ENCODE data around the gene EVI5L. TPM values are rescaled to one million over a fixed set of nuclear protein-coding genes. Genes with fewer than 3 reads are reported as not detected.
"Not testable (repeated sequence)": the region's sequence is repeated elsewhere in the genome, so short reads cannot be mapped to it uniquely, and the experiment has no call there.

Gene EVI5L
- total RNA-seq, 1 donor from 2014 or later, result 22.9 TPM

GRCh38 chr19:7792281-7792680, 37.7 kb upstream of the EVI5L start:
- no peaks in the 10 kb centered on the region for H3K36me3 ChIP-seq
- no peak overlapping the region for H3K4me3 ChIP-seq
- H3K9me3 ChIP-seq (replicated peaks), result peaks cover 9% of the 10 kb centered on the region
- no peaks in the 10 kb centered on the region for H3K4me1 ChIP-seq
- no peak overlapping the region for H3K27ac ChIP-seq (replicated peaks)
- intact Hi-C loops (cut with micrococcal nuclease), result no loop called here
- DNase-seq, result no peak
- H3K27me3 ChIP-seq (ENCODE audit: low read depth), result peaks cover 76% of the 10 kb centered on the region
- TF ChIP-seq CTCF (IDR thresholded peaks at IDR 0.05; ENCODE audit: borderline replicate concordance), result no peak

- H3K27me3 ChIP-seq (ENCODE audit: low read depth), result peaks cover 76% of the 10 kb centered on the region
- H3K36me3 ChIP-seq; H3K9me3 ChIP-seq (replicated peaks); intact Hi-C loops (cut with micrococcal nuclease); DNase-seq; H3K27ac ChIP-seq (replicated peaks); H3K4me1 ChIP-seq; H3K4me3 ChIP-seq: not testable (repeated sequence)
These were observed 37.3 kb upstream of the EVI5L start for GRCh38 chr19:7792701-7793100.

GRCh38 chr19:7793493-7793892, 36.5 kb upstream of the EVI5L start:
- Histone ChIP-seq H3K27ac (replicated peaks) (no peak overlapping the region), H3K36me3 (no peaks in the 10 kb centered on the region), H3K27me3 (ENCODE audit: low read depth) (peaks cover 76% of the 10 kb centered on the region), H3K9me3 (replicated peaks) (peaks cover 9% of the 10 kb centered on the region), H3K4me1 (no peaks in the 10 kb centered on the region), H3K4me3 (no peak overlapping the region)
- intact Hi-C loops (cut with micrococcal nuclease), result no loop called here
- TF ChIP-seq CTCF (IDR thresholded peaks at IDR 0.05; ENCODE audit: borderline replicate concordance), result no peak
- no peak for DNase-seq

- TF ChIP-seq CTCF (IDR thresholded peaks at IDR 0.05; ENCODE audit: borderline replicate concordance), result no peak
- intact Hi-C loops (cut with micrococcal nuclease), result loop anchor here (5.0 kb wide), 1 partner anchor 228 kb away; no protein-coding TSS in a partner anchor
- no peaks in the 10 kb centered on the region for H3K36me3 ChIP-seq
- DNase-seq, result no peak
- H3K9me3 ChIP-seq (replicated peaks), result peaks cover 12% of the 10 kb centered on the region
- no peak overlapping the region for H3K4me3 ChIP-seq
- H3K27me3 ChIP-seq (ENCODE audit: low read depth), result peaks cover 63% of the 10 kb centered on the region
- peaks cover 5% of the 10 kb centered on the region for H3K4me1 ChIP-seq
- no peak overlapping the region for H3K27ac ChIP-seq (replicated peaks)
These were observed 34.4 kb upstream of the EVI5L start for GRCh38 chr19:7795555-7796161.

GRCh38 chr19:7799640-7800355, 30.2 kb upstream of the EVI5L start:
- peak overlapping the region; percentile 30 for H3K4me3 ChIP-seq
- TF ChIP-seq CTCF (IDR thresholded peaks at IDR 0.05; ENCODE audit: borderline replicate concordance), result peak; percentile 65
- H3K27ac ChIP-seq (replicated peaks), result no peak overlapping the region
- intact Hi-C loops (cut with micrococcal nuclease), result loop anchor here (5.0 kb wide), 1 partner anchor 232 kb away; no protein-coding TSS in a partner anchor
- peaks cover 69% of the 10 kb centered on the region for H3K27me3 ChIP-seq (ENCODE audit: low read depth)
- peak; percentile 52 for DNase-seq
- H3K4me1 ChIP-seq, result peaks cover 5% of the 10 kb centered on the region
- no peaks in the 10 kb centered on the region for H3K36me3 ChIP-seq
- H3K9me3 ChIP-seq (replicated peaks), result peaks cover 12% of the 10 kb centered on the region

- DNase-seq, result no peak
- H3K4me3 ChIP-seq, result no peak overlapping the region
These were observed 28.9 kb upstream of the EVI5L start for GRCh38 chr19:7801020-7801570.

More at GRCh38 chr19:7801020-7801570, 28.9 kb upstream of the EVI5L start:
- Histone ChIP-seq H3K27me3 (ENCODE audit: low read depth) (peaks cover 64% of the 10 kb centered on the region), H3K27ac (replicated peaks) (no peak overlapping the region), H3K4me1 (peaks cover 5% of the 10 kb centered on the region), H3K9me3 (replicated peaks) (peaks cover 12% of the 10 kb centered on the region), H3K36me3 (no peaks in the 10 kb centered on the region)
- intact Hi-C loops (cut with micrococcal nuclease), result no loop called here
- no peak for TF ChIP-seq CTCF (IDR thresholded peaks at IDR 0.05; ENCODE audit: borderline replicate concordance)
